Measurements from ENCODE around the gene CCDC66.

CCDC66 gene

DNA sequence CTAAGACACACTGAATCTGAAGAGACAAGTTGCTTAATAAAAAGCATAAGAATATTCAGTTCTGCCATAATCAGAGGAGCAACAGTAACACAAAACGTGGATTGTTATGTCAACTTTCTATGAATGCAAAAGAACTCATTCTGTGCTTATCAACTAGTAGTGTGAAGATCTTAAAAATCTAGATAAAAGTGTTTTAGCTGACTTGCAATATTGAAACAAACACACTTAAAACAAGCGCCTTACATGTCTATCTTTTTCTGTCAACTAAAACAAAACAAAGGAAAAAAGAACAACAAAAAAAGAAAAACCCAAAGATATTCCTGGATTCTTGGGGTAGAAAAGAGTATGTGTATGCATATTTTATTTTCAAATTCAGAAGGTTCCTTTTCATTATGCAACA, 88.4 kb downstream of the CCDC66 start:
- FAIRE-seq, result no peak

DNA sequence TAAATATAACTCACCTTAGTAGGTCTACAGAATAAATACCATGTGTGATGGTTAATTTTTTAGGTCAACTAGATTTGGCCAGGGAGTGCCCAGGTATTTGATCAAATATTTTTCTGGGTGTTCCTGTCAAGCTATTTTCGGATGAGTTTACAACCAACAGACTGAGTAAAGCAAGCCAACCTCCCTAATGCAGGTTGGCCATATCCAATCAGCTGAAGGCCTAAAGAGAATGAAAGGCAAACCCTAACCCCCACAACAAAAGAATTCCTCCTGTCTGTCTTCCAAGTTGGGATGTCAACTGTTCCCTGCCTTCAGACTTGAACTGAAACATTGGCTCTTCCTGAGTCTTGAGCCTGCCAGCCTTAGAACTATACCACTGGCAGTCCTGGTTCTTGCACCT, 97.5 kb downstream of the CCDC66 start:
- DNase-seq (ENCODE audit: insufficient read length, low spot score), result no peak
- no peak for FAIRE-seq
- TF ChIP-seq POLR2A (IDR thresholded peaks at IDR 0.05; ENCODE audit: low read depth, low read length), result no peak

More for the DNA sequence above, 88.4 kb downstream of the CCDC66 start:
- DNase-seq (ENCODE audit: insufficient read length, low spot score), result no peak
- TF ChIP-seq POLR2A (IDR thresholded peaks at IDR 0.05; ENCODE audit: low read depth, low read length), result no peak

DNA sequence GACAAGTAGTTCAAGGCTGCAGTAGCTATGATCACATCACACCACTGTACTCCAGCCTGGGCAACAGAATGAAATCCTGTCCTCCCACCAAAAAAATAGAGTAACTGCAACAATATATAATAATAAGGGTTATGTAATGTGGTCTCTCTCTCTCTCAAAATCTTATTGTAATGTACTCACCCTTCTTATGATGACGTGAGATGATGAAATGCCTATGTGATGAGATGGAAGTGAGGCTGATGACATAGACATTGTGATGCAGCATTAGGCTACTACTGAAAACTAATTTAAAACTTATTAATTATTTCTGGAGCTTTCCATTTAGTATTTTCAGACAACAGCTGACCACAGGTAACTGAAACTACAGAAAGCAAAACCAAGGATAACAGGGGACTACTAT, 98.7 kb downstream of the CCDC66 start:
- no peak for DNase-seq (ENCODE audit: insufficient read length, low spot score)
- no peak for FAIRE-seq
- TF ChIP-seq POLR2A (IDR thresholded peaks at IDR 0.05; ENCODE audit: low read depth, low read length), result no peak

DNA sequence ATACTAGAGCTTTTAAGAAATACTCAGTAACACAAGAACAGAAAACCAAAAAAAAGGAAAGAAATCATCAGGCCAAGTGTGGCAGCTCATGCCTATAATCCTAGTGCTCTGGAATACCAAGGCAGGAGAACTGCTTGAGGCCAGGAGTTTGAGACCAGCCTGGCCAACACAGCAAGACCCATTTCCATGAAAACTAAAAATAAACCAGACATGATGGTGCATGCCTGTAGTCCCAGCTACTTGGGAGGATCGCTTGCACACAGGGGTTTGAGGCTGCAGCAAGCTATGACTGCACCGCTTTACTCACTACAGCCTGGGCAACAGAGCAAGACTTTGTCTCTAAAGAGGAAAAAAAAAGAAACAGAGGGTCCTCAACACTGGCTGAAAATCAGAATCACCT, 107.8 kb downstream of the CCDC66 start:
- no peak for DNase-seq (ENCODE audit: insufficient read length, low spot score)
- FAIRE-seq, result no peak
- TF ChIP-seq POLR2A (IDR thresholded peaks at IDR 0.05; ENCODE audit: low read depth, low read length), result no peak

DNA sequence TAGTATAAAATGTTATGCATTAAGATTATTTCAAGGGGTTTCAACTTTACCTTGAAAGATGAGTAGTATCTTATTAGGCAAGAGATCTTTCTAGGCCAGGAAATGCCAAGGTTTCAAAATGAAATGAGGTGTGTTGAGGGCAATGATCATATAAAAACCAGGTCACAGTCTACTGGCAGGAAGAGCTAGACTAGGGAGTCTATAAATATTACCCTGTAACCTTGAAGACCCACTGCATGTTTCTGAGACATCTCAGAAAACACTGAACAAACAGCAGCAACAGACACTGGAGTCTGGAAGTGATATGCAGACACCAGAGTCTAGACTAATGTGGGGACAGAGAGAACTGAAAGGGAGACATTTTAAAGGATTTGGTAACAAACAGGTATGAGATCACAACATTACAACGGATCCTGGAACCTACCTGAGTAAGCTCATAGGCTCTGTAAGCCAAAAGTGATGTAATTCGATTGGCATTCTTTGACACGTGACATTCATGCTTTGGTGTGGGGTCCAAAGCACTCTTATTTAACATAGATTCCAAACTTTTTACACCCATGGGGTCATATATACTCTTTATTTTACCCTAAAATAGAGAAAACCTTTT, 111.1 kb downstream of the CCDC66 start:
- FAIRE-seq, result no peak
- no peak for DNase-seq (ENCODE audit: insufficient read length, low spot score)
- TF ChIP-seq POLR2A (IDR thresholded peaks at IDR 0.05; ENCODE audit: low read depth, low read length), result no peak
